Measurements from ENCODE around the gene WDR6. TPM values are rescaled to one million over a fixed set of nuclear protein-coding genes. Genes with fewer than 3 reads are reported as not detected.

The WDR6 gene
- total RNA-seq, 1 experiment from 2014 or later, result 25.3 TPM

GRCh38 chr3:49027634-49028033, 20.4 kb downstream of the WDR6 start:
- DNase-seq (ENCODE audit: low spot score), result no peak

GRCh38 chr3:49028298-49028672, 21.1 kb downstream of the WDR6 start:
- DNase-seq (ENCODE audit: low spot score), result no peak

GRCh38 chr3:49028673-49029562, 21.7 kb downstream of the WDR6 start, which contains the start of gene IMPDH2:
TSS of gene IMPDH2 (minus strand) at chr3:49029398. CDS start at chr3:49029350, 48 bp downstream.
- DNase-seq (ENCODE audit: low spot score), result peak; percentile 84

- no peak for DNase-seq (ENCODE audit: low spot score)
Measured at GRCh38 chr3:49029563-49029884, 22.3 kb downstream of the WDR6 start.

GRCh38 chr3:49030321-49030720, 23.1 kb downstream of the WDR6 start:
- no peak for DNase-seq (ENCODE audit: low spot score)

- DNase-seq (ENCODE audit: low spot score), result no peak
Measured at GRCh38 chr3:49032646-49033304, 25.6 kb downstream of the WDR6 start.

GRCh38 chr3:49034650-49035049, 27.5 kb downstream of the WDR6 start:
- DNase-seq (ENCODE audit: low spot score), result no peak

- DNase-seq (ENCODE audit: low spot score), result no peak
Measured at GRCh38 chr3:49035281-49035680, 28.1 kb downstream of the WDR6 start.

GRCh38 chr3:49053543-49053942, 46.4 kb downstream of the WDR6 start:
- DNase-seq (ENCODE audit: low spot score), result no peak

- DNase-seq (ENCODE audit: low spot score), result no peak
Measured at GRCh38 chr3:49054344-49054862, 47.2 kb downstream of the WDR6 start.

- DNase-seq (ENCODE audit: low spot score), result no peak
Measured at GRCh38 chr3:49057268-49057667, 50.1 kb downstream of the WDR6 start.

- no peak for DNase-seq (ENCODE audit: low spot score)
Measured at GRCh38 chr3:49058011-49058410, 50.8 kb downstream of the WDR6 start.

Other genes with a start within 250 kb of the WDR6 start
- 10.0 and 10.2 TPM in 2 replicates for gene PRKAR2A, start 159.5 kb upstream of the WDR6 start, total RNA-seq (2014; rRNA removed; shearing (Covaris generic))
- 11.1 and 15.5 TPM in 2 replicates for gene SLC25A20, start 108.5 kb upstream of the WDR6 start, total RNA-seq (2014; rRNA removed; shearing (Covaris generic))
- 62.7 and 82.2 TPM in 2 replicates for gene ARIH2, start 88.5 kb upstream of the WDR6 start, total RNA-seq (2014; rRNA removed; shearing (Covaris generic))
- 12.8 and 22.0 TPM in 2 replicates for gene P4HTM, start 17.1 kb upstream of the WDR6 start, total RNA-seq (2014; rRNA removed; shearing (Covaris generic))
- 31.4 and 44.1 TPM in 2 replicates for gene DALRD3, start 11.2 kb downstream of the WDR6 start, total RNA-seq (2014; rRNA removed; shearing (Covaris generic))
- 80.9 and 87.8 TPM in 2 replicates for gene NDUFAF3, start 14.7 kb downstream of the WDR6 start, total RNA-seq (2014; rRNA removed; shearing (Covaris generic))
- 314 and 330 TPM in 2 replicates for gene IMPDH2, start 22.0 kb downstream of the WDR6 start, total RNA-seq (2014; rRNA removed; shearing (Covaris generic))
- 36.3 and 47.4 TPM in 2 replicates for gene QRICH1, start 86.7 kb downstream of the WDR6 start, total RNA-seq (2014; rRNA removed; shearing (Covaris generic))
- 139 and 150 TPM in 2 replicates for gene QARS1, start 97.4 kb downstream of the WDR6 start, total RNA-seq (2014; rRNA removed; shearing (Covaris generic))
- gene USP19, start 113.4 kb downstream of the WDR6 start, total RNA-seq (2014; rRNA removed; shearing (Covaris generic)), result 18.4 and 18.5 TPM in 2 replicates
- 40.7 and 43.8 TPM in 2 replicates for gene LAMB2, start 125.7 kb downstream of the WDR6 start, total RNA-seq (2014; rRNA removed; shearing (Covaris generic))
- gene CCDC71, start 158.9 kb downstream of the WDR6 start, total RNA-seq (2014; rRNA removed; shearing (Covaris generic)), result 24.1 and 25.4 TPM in 2 replicates
- 2.0 and 2.5 TPM in 2 replicates for gene KLHDC8B, start 164.2 kb downstream of the WDR6 start, total RNA-seq (2014; rRNA removed; shearing (Covaris generic))

Measured in H4 (cell line).